ENCODE measurements around the gene CFAP46.
A peak's percentile ranks its signal among the peaks of the same experiment; 100 is the strongest.
"Not testable (repeated sequence)": the region's sequence is repeated elsewhere in the genome, so short reads cannot be mapped to it uniquely, and the experiment has no call there.

The CFAP46 gene

DNA sequence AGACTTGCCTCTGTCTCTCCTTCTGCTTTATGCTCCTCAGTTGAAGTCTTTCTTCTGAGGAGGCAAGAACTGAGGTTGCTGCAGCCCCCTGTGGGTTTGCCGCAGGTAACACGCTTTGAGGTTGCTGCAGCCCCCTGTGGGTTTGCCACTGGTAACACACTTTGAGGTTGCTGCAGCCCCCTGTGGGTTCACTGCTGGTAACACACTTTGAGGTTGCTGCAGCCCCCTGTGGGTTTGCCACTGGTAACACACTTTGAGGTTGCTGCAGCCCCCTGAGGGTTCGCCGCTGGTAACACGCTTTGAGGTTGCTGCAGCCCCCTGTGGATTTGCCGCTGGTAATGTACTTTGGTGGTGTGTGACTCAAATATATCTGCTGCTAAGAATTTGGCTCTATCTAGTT lies 48.6 kb downstream of the CFAP46 start:
- peak; percentile 4 for DNase-seq
- not testable (repeated sequence) for H3K9me3 ChIP-seq (ENCODE audit: control insufficient read depth, low read length); H2AFZ ChIP-seq (ENCODE audit: low read depth, low read length); H2BK15ac ChIP-seq (ENCODE audit: low read depth, poor library complexity, severe bottlenecking); H3K9ac ChIP-seq (ENCODE audit: low read length); H3K79me1 ChIP-seq (replicated peaks; ENCODE audit: low read length, poor library complexity, severe bottlenecking); H2BK120ac ChIP-seq (ENCODE audit: low read depth, low read length); H3K36me3 ChIP-seq (ENCODE audit: control insufficient read depth in 1 of 2, insufficient read depth in 2 of 2, low read depth in 1 of 2, low read length in 2 of 2); H3K4me1 ChIP-seq (ENCODE audit: control insufficient read depth, insufficient read depth, low read depth, low read length); H4K91ac ChIP-seq (ENCODE audit: low read length); H3K14ac ChIP-seq (ENCODE audit: low read length in 2 of 2); H2AK5ac ChIP-seq (ENCODE audit: low read length, severe bottlenecking); H3K4me2 ChIP-seq (ENCODE audit: low read length, poor library complexity, severe bottlenecking); H3K4ac ChIP-seq (ENCODE audit: low read depth in 1 of 2, low read length in 2 of 2); H2BK12ac ChIP-seq (ENCODE audit: low read length in 2 of 2); H3K4me3 ChIP-seq (ENCODE audit: insufficient read depth in 1 of 2, low read depth in 1 of 2, low read length in 2 of 2); H3K18ac ChIP-seq (ENCODE audit: low read depth in 1 of 2, low read length in 2 of 2); H3K23ac ChIP-seq (ENCODE audit: low read length in 2 of 2); H2BK5ac ChIP-seq (ENCODE audit: low read depth, low read length, poor library complexity, severe bottlenecking); H3K27ac ChIP-seq (ENCODE audit: low read length, poor library complexity, severe bottlenecking); H4K8ac ChIP-seq (ENCODE audit: low read length)
- peaks cover 46 to 74% of the 10 kb centered on the region in 2 experiments for H3K27me3 ChIP-seq (ENCODE audit: control insufficient read depth in 1 of 2, insufficient read depth in 1 of 2, low read length in 2 of 2)
- WGBS, result 71% methylated on average over 6 of the region's 6 CpGs

DNA sequence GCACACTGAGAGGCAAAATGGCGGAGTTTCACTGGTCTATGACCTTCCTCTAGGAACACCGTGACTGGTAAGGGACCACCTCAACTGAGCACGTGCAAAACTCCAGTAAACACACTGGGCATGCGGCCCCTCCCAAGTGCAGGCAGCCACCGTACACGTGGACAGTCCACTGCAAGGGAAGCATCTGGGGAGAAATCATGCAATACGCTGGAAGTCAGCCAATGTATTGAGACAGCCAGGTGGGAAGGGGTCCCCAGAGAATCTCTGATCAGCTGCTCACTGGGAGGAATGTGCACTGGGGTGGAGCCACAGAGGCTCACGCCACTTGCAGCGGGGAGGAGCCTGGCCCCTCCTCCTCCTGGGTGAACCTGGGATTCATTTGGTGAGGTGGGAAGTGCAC lies 49.3 kb downstream of the CFAP46 start:
- Histone ChIP-seq H3K23ac (ENCODE audit: low read length in 2 of 2) (no peak overlapping the region), H3K36me3 (ENCODE audit: control insufficient read depth in 1 of 2, insufficient read depth in 2 of 2, low read depth in 1 of 2, low read length in 2 of 2) (no peaks in the 10 kb centered on the region), H3K4me3 (ENCODE audit: insufficient read depth in 1 of 2, low read depth in 1 of 2, low read length in 2 of 2) (no peak overlapping the region), H3K79me1 (replicated peaks; ENCODE audit: low read length, poor library complexity, severe bottlenecking) (no peaks in the 10 kb centered on the region), H3K18ac (ENCODE audit: low read depth in 1 of 2, low read length in 2 of 2) (no peak overlapping the region), H2BK15ac (ENCODE audit: low read depth, poor library complexity, severe bottlenecking) (no peak overlapping the region), H3K4me2 (ENCODE audit: low read length, poor library complexity, severe bottlenecking) (no peak overlapping the region), H3K14ac (ENCODE audit: low read length in 2 of 2) (no peak overlapping the region), H3K4ac (ENCODE audit: low read depth in 1 of 2, low read length in 2 of 2) (no peak overlapping the region), H3K27me3 (ENCODE audit: control insufficient read depth in 1 of 2, insufficient read depth in 1 of 2, low read length in 2 of 2) (peaks cover 46 to 74% of the 10 kb centered on the region in 2 experiments), H3K9me3 (ENCODE audit: control insufficient read depth, low read length) (no peaks in the 10 kb centered on the region), H2BK12ac (ENCODE audit: low read length in 2 of 2) (no peak overlapping the region), H2AFZ (ENCODE audit: low read depth, low read length) (no peak overlapping the region), H3K4me1 (ENCODE audit: control insufficient read depth, insufficient read depth, low read depth, low read length) (peaks cover 2% of the 10 kb centered on the region), H4K91ac (ENCODE audit: low read length) (no peak overlapping the region), H3K9ac (ENCODE audit: low read length) (no peak overlapping the region), H2AK5ac (ENCODE audit: low read length, severe bottlenecking) (no peak overlapping the region), H2BK5ac (ENCODE audit: low read depth, low read length, poor library complexity, severe bottlenecking) (no peak overlapping the region), H3K27ac (ENCODE audit: low read length, poor library complexity, severe bottlenecking) (no peak overlapping the region), H4K8ac (ENCODE audit: low read length) (no peak overlapping the region), H2BK120ac (ENCODE audit: low read depth, low read length) (no peak overlapping the region)
- DNase-seq, result no peak
- WGBS, result 86% methylated on average over 9 of the region's 9 CpGs

DNA sequence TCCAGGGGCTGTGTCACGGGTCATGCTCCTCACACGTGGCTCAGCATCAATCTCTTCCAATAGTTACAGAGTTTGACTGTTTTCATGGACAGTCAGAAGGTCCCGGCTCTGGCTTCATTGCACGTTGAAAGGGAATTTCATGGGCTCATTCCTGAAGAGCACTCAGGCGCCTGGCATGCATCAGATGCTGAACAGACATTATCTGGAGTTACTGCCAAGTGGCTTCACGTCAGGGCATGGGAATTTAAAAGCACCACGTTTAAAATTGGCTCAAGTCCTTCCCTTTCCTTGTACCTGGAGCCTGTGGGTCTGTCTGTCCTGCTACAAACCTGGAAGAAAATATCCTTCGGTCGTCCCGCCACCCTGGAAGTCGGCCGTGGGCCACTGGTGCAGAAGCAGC lies 50.4 kb downstream of the CFAP46 start:
- Histone ChIP-seq H2BK12ac (ENCODE audit: low read length in 2 of 2) (no peak overlapping the region), H3K9me3 (ENCODE audit: control insufficient read depth, low read length) (no peaks in the 10 kb centered on the region), H3K4me2 (ENCODE audit: low read length, poor library complexity, severe bottlenecking) (no peak overlapping the region), H3K4me3 (ENCODE audit: insufficient read depth in 1 of 2, low read depth in 1 of 2, low read length in 2 of 2) (no peak overlapping the region), H2AK5ac (ENCODE audit: low read length, severe bottlenecking) (no peak overlapping the region), H2BK120ac (ENCODE audit: low read depth, low read length) (no peak overlapping the region), H3K23ac (ENCODE audit: low read length in 2 of 2) (no peak overlapping the region), H3K79me1 (replicated peaks; ENCODE audit: low read length, poor library complexity, severe bottlenecking) (no peaks in the 10 kb centered on the region), H3K27ac (ENCODE audit: low read length, poor library complexity, severe bottlenecking) (no peak overlapping the region), H3K36me3 (ENCODE audit: control insufficient read depth in 1 of 2, insufficient read depth in 2 of 2, low read depth in 1 of 2, low read length in 2 of 2) (no peaks in the 10 kb centered on the region), H3K18ac (ENCODE audit: low read depth in 1 of 2, low read length in 2 of 2) (no peak overlapping the region), H2AFZ (ENCODE audit: low read depth, low read length) (no peak overlapping the region), H2BK15ac (ENCODE audit: low read depth, poor library complexity, severe bottlenecking) (no peak overlapping the region), H2BK5ac (ENCODE audit: low read depth, low read length, poor library complexity, severe bottlenecking) (no peak overlapping the region), H4K91ac (ENCODE audit: low read length) (no peak overlapping the region), H3K14ac (ENCODE audit: low read length in 2 of 2) (no peak overlapping the region), H3K9ac (ENCODE audit: low read length) (no peak overlapping the region), H3K4ac (ENCODE audit: low read depth in 1 of 2, low read length in 2 of 2) (no peak overlapping the region), H4K8ac (ENCODE audit: low read length) (no peak overlapping the region), H3K27me3 (ENCODE audit: control insufficient read depth in 1 of 2, insufficient read depth in 1 of 2, low read length in 2 of 2) (peaks cover 46 to 68% of the 10 kb centered on the region in 2 experiments), H3K4me1 (ENCODE audit: control insufficient read depth, insufficient read depth, low read depth, low read length) (peaks cover 2% of the 10 kb centered on the region)
- 74% methylated on average over 12 of the region's 12 CpGs for WGBS
- no peak for DNase-seq

DNA sequence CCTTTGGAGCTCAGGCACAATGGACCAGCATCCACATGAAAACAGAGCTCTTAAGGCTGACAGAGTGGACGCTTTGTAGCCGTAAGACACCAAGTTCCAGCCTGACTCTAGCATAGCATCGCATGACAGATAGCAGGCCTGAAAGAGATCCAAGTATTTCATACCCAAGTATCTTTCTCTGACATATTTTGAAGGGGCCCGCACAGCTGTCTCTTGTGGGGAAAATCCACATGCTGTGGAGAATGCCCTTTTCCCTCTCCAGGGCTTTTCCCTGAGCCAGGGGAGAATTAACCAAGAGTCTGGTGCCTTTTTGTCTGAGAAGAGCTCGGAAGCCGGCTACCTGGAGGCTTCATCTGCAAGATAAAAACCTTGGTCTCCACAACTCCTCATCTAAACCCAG lies 51.0 kb downstream of the CFAP46 start:
- DNase-seq, result no peak
- WGBS, result 93% methylated on average over 6 of the region's 6 CpGs
- Histone ChIP-seq H2AK5ac (ENCODE audit: low read length, severe bottlenecking) (no peak overlapping the region), H3K23ac (ENCODE audit: low read length in 2 of 2) (no peak overlapping the region), H3K4me3 (ENCODE audit: insufficient read depth in 1 of 2, low read depth in 1 of 2, low read length in 2 of 2) (no peak overlapping the region), H3K79me1 (replicated peaks; ENCODE audit: low read length, poor library complexity, severe bottlenecking) (no peaks in the 10 kb centered on the region), H4K91ac (ENCODE audit: low read length) (no peak overlapping the region), H3K27ac (ENCODE audit: low read length, poor library complexity, severe bottlenecking) (no peak overlapping the region), H3K36me3 (ENCODE audit: control insufficient read depth in 1 of 2, insufficient read depth in 2 of 2, low read depth in 1 of 2, low read length in 2 of 2) (no peaks in the 10 kb centered on the region), H4K8ac (ENCODE audit: low read length) (no peak overlapping the region), H3K4ac (ENCODE audit: low read depth in 1 of 2, low read length in 2 of 2) (no peak overlapping the region), H2BK5ac (ENCODE audit: low read depth, low read length, poor library complexity, severe bottlenecking) (no peak overlapping the region), H2BK15ac (ENCODE audit: low read depth, poor library complexity, severe bottlenecking) (no peak overlapping the region), H3K9me3 (ENCODE audit: control insufficient read depth, low read length) (no peaks in the 10 kb centered on the region), H3K27me3 (ENCODE audit: control insufficient read depth in 1 of 2, insufficient read depth in 1 of 2, low read length in 2 of 2) (peaks cover 46 to 69% of the 10 kb centered on the region in 2 experiments), H2BK12ac (ENCODE audit: low read length in 2 of 2) (no peak overlapping the region), H3K9ac (ENCODE audit: low read length) (no peak overlapping the region), H3K4me2 (ENCODE audit: low read length, poor library complexity, severe bottlenecking) (no peak overlapping the region), H2AFZ (ENCODE audit: low read depth, low read length) (no peak overlapping the region), H3K14ac (ENCODE audit: low read length in 2 of 2) (no peak overlapping the region), H2BK120ac (ENCODE audit: low read depth, low read length) (no peak overlapping the region), H3K4me1 (ENCODE audit: control insufficient read depth, insufficient read depth, low read depth, low read length) (peaks cover 2% of the 10 kb centered on the region), H3K18ac (ENCODE audit: low read depth in 1 of 2, low read length in 2 of 2) (no peak overlapping the region)

Measured in mesenchymal stem cell (in vitro differentiated cells and primary cell).